ENCODE measurements around the gene ZNF605. TPM values are rescaled to one million over a fixed set of nuclear protein-coding genes. Genes with fewer than 3 reads are reported as not detected.

The ZNF605 gene
- total RNA-seq, 1 experiment from 2014 or later, result 19.3 TPM

- no peak for DNase-seq
- peaks cover 3% of the 10 kb centered on the region for H3K27me3 Mint-ChIP-seq (ENCODE audit: low read depth)
- Histone ChIP-seq H2BK15ac (ENCODE audit: low read depth, low read length) (no peak overlapping the region), H4K91ac (ENCODE audit: insufficient read length, low read depth, low read length) (no peak overlapping the region), H3K18ac (ENCODE audit: insufficient read length, low read depth, low read length) (no peak overlapping the region), H3T11ph (ENCODE audit: low read length) (no peak overlapping the region), H2AK5ac (ENCODE audit: insufficient read length, low read length) (no peak overlapping the region), H4K20me1 (ENCODE audit: control insufficient read depth, insufficient read depth, insufficient read length) (no peaks in the 10 kb centered on the region), H2AFZ (ENCODE audit: low read length) (no peak overlapping the region), H2BK12ac (ENCODE audit: insufficient read length, low read depth, low read length) (no peak overlapping the region), H3K23ac (ENCODE audit: insufficient read length, low read depth, low read length) (no peak overlapping the region), H3K14ac (ENCODE audit: insufficient read depth, low read length) (no peak overlapping the region), H3K4me2 (ENCODE audit: insufficient read depth, insufficient read length, low read length) (no peak overlapping the region), H2BK20ac (ENCODE audit: low read depth, low read length, poor library complexity, severe bottlenecking) (no peak overlapping the region), H3K23me2 (ENCODE audit: insufficient read length, low read depth, low read length, poor library complexity, severe bottlenecking) (no peaks in the 10 kb centered on the region), H3K79me2 (ENCODE audit: insufficient read depth, low read length) (no peaks in the 10 kb centered on the region), H3K27me3 (ENCODE audit: insufficient read depth, low read length) (no peaks in the 10 kb centered on the region), H3K27ac (ENCODE audit: insufficient read length, low read depth, low read length) (no peak overlapping the region), H3K56ac (ENCODE audit: insufficient read length, low read depth, low read length) (no peak overlapping the region), H4K8ac (replicated peaks; ENCODE audit: insufficient read length, low read depth, low read length) (no peak overlapping the region), H2BK120ac (ENCODE audit: low read depth, low read length, poor library complexity, severe bottlenecking) (no peak overlapping the region), H3K79me1 (ENCODE audit: insufficient read depth, low read depth, low read length, poor library complexity, severe bottlenecking) (no peaks in the 10 kb centered on the region), H3K4me1 (ENCODE audit: insufficient read depth, low read length) (no peaks in the 10 kb centered on the region), H3K4ac (ENCODE audit: low read depth, low read length) (no peak overlapping the region), H2BK5ac (ENCODE audit: insufficient read length, low read length) (no peak overlapping the region), H3K9me3 (ENCODE audit: control insufficient read depth, low read depth, low read length) (peaks cover 19% of the 10 kb centered on the region), H4K5ac (ENCODE audit: insufficient read length, low read depth, low read length) (no peak overlapping the region), H3K9ac (ENCODE audit: extremely low read depth, insufficient read length, low read length) (no peak overlapping the region)
- no peaks in the 10 kb centered on the region for H3K4me1 Mint-ChIP-seq
- WGBS (ENCODE audit: extremely low coverage, insufficient read length, low lambda C conversion rate), result no CpG with 5 or more reads among the region's 34 CpGs
- H3K27ac Mint-ChIP-seq, result no peak overlapping the region
- no peak overlapping the region for H3K4me3 Mint-ChIP-seq
- H3K36me3 Mint-ChIP-seq (ENCODE audit: insufficient read depth in 1 of 3, low read depth in 3 of 3), result peaks cover 71 to 79% (median 79%) of the 10 kb centered on the region in 3 experiments
- peaks cover 69 to 75% of the 10 kb centered on the region in 2 experiments for H3K9me3 Mint-ChIP-seq
- TF ChIP-seq CTCF (conservative IDR thresholded peaks at IDR 0.05), result no peak
Observed at GRCh38 chr12:132941336-132941954, 14.7 kb downstream of the ZNF605 start.
